SK-N-SH (cell line): ENCODE results near the gene DIPK2B. TPM values are rescaled to one million over a fixed set of nuclear protein-coding genes. Genes with fewer than 3 reads are reported as not detected.

Experiments
- CTCF ChIA-PET: fragments of 300-600, 350-600 bp; formaldehyde crosslinking; extraction: SDS; loops from one replicate; lab custom pipeline; 2021; lab: Yijun Ruan, JAX
- POLR2A ChIA-PET: fragments of 350-600 bp; sonication (Branson Sonifier 250); formaldehyde crosslinking; extraction: SDS; loops from one replicate; lab custom pipeline; 2020; ENCODE audit warnings: antibody characterized with exemption, inconsistent platforms; lab: Yijun Ruan, JAX
- DNase-seq: peaks from one replicate; pipeline ENCODE4 v3.0.0; 2012
- H2AFZ ChIP-seq: fragments of 200-600 bp; sonication (generic); 2 replicates; pipeline ENCODE4 v1.8.1; 2016; ENCODE audit warnings: antibody characterized with exemption, mild to moderate bottlenecking, low read depth
- H3F3A ChIP-seq: fragments of 200-600 bp; sonication (generic); replicated peaks from 2 replicates; pipeline ENCODE3; 2016; ENCODE audit warnings: antibody characterized with exemption, mild to moderate bottlenecking; ENCODE audit not compliant: insufficient read depth
- H3K27ac ChIP-seq, 2 experiments: fragments of 200-500 bp in 1 of 2; fragments of 200-600 bp in 1 of 2; sonication (Bioruptor generic) in 1 of 2; sonication (generic), shearing (Covaris generic) in 1 of 2; 2 replicates each; pipeline versions ENCODE4 v1.5.1 to v1.6.1; 2014 to 2016; ENCODE audit warnings: low read depth in 2 of 2, inconsistent platforms in 1 of 2, low read length in 1 of 2, mild to moderate bottlenecking in 1 of 2, mixed read lengths in 1 of 2
- H3K27me3 ChIP-seq: fragments of 200-600 bp; sonication (generic), shearing (Covaris generic); 2 replicates; pipeline ENCODE4 v1.6.1; 2016; ENCODE audit warnings: mixed run types; ENCODE audit not compliant: insufficient read depth
- H3K36me3 ChIP-seq, 2 experiments: fragments of 200-500 bp in 1 of 2; fragments of 200-600 bp in 1 of 2; sonication (Bioruptor generic) in 1 of 2; sonication (generic) in 1 of 2; replicated peaks in 1 of 2; 2 replicates each; pipeline versions ENCODE3 to v1.5.1; 2014 to 2016; ENCODE audit warnings: low read length in 1 of 2, mild to moderate bottlenecking in 1 of 2; ENCODE audit not compliant: insufficient read depth in 2 of 2, control insufficient read depth in 1 of 2
- H3K4me1 ChIP-seq, 2 experiments: fragments of 200-500 bp in 1 of 2; fragments of 200-600 bp in 1 of 2; sonication (Bioruptor generic) in 1 of 2; sonication (generic), shearing (Covaris generic) in 1 of 2; 2 replicates each; pipeline versions ENCODE4 v1.5.1 to v1.6.1; 2014 to 2016; ENCODE audit warnings: low read depth in 1 of 2, low read length in 1 of 2, mixed run types in 1 of 2; ENCODE audit not compliant: insufficient read depth in 2 of 2, control insufficient read depth in 1 of 2
- H3K4me2 ChIP-seq: fragments of 200-600 bp; sonication (generic), shearing (Covaris generic); 2 replicates; pipeline ENCODE4 v1.6.1; 2017; ENCODE audit warnings: mixed run types
- H3K4me3 ChIP-seq, 2 experiments: fragments of 200-500 bp in 1 of 2; fragments of 200-600 bp in 1 of 2; sonication (Bioruptor generic) in 1 of 2; sonication (generic), shearing (Covaris generic) in 1 of 2; 2 replicates each; pipeline versions ENCODE4 v1.5.1 to v1.8.1; 2014 to 2016; ENCODE audit warnings: low read depth in 2 of 2, inconsistent platforms in 1 of 2, low read length in 1 of 2, mild to moderate bottlenecking in 1 of 2, mixed read lengths in 1 of 2, moderate library complexity in 1 of 2
- H3K79me2 ChIP-seq: fragments of 200-600 bp; sonication (generic); 2 replicates; pipeline ENCODE4 v1.8.1; 2017; ENCODE audit warnings: mild to moderate bottlenecking; ENCODE audit not compliant: insufficient read depth
- H3K9ac ChIP-seq: fragments of 200-600 bp; sonication (generic); 2 replicates; pipeline ENCODE4 v1.6.1; 2017; ENCODE audit warnings: mixed run types
- H3K9me2 ChIP-seq: fragments of 200-600 bp; sonication (generic); 2 replicates; pipeline ENCODE4 v1.6.1; 2017; ENCODE audit warnings: mixed run types
- H3K9me3 ChIP-seq: fragments of 200-600 bp; sonication (generic); 2 replicates; pipeline ENCODE4 v1.6.1; 2017; ENCODE audit warnings: mixed run types, mild to moderate bottlenecking, moderate library complexity
- H4K20me1 ChIP-seq: fragments of 200-600 bp; sonication (generic); 2 replicates; pipeline ENCODE4 v1.6.1; 2017; ENCODE audit warnings: mild to moderate bottlenecking, mixed run types; ENCODE audit not compliant: insufficient read depth
- FOXM1 ChIP-seq: IDR thresholded peaks from 2 replicates; pipeline ENCODE4 v1.4.0; 2012; ENCODE audit warnings: low read depth, mild to moderate bottlenecking
- JUND ChIP-seq: IDR thresholded peaks from 2 replicates; pipeline ENCODE4 v1.4.0; 2012
- MXI1 ChIP-seq: IDR thresholded peaks from 2 replicates; pipeline ENCODE4 v1.6.1; 2012; ENCODE audit warnings: mild to moderate bottlenecking, low read depth, low read length, improper control_type of control experiment
- NFIC ChIP-seq: IDR thresholded peaks from 2 replicates; pipeline ENCODE4 v1.4.0; 2012; ENCODE audit warnings: borderline replicate concordance
- NRF1 ChIP-seq: IDR thresholded peaks from 2 replicates; pipeline ENCODE4 v1.6.1; 2012; ENCODE audit warnings: low read depth, mild to moderate bottlenecking, low read length
- POLR2AphosphoS5 ChIP-seq: IDR thresholded peaks from 2 replicates; pipeline ENCODE4 v1.6.1; 2012; ENCODE audit warnings: low read depth, low read length
- RXRA ChIP-seq: IDR thresholded peaks from 2 replicates; pipeline ENCODE4 v1.4.0; 2012; ENCODE audit warnings: low read depth, mild to moderate bottlenecking, borderline replicate concordance
- SMC3 ChIP-seq: IDR thresholded peaks from 2 replicates; pipeline ENCODE4 v1.6.1; 2012; ENCODE audit warnings: low read depth, low read length, improper control_type of control experiment
- TAF1 ChIP-seq: IDR thresholded peaks from 2 replicates; pipeline ENCODE4 v1.6.1; 2012; ENCODE audit warnings: low read depth, mild to moderate bottlenecking, low read length, moderate library complexity, borderline replicate concordance
- TCF12 ChIP-seq: IDR thresholded peaks from 2 replicates; pipeline ENCODE4 v1.4.0; 2012
- WGBS: methylation state at CpG from one replicate; pipeline ENCODE4 v1.1.6; 2017; ENCODE audit warnings: low lambda C conversion rate; 5-methylcytosine and 5-hydroxymethylcytosine counted together
- polyA plus RNA-seq, 3 experiments: library from polyadenylated mRNA; depleted of rRNA; stranded (reverse); fragments of >200 nt; gene quantifications; 2 replicates each; pipeline ENCODE4 v1.2.3, GENCODE V29; 2012
- TF ChIP-seq, protein P1 (sequence below): IDR thresholded peaks from 2 replicates; pipeline ENCODE4 v1.4.0; 2012; ENCODE audit warnings: low read depth
- TF ChIP-seq, protein P2 (sequence below): IDR thresholded peaks from 2 replicates; pipeline ENCODE4 v1.4.0; 2012; ENCODE audit warnings: low read depth, borderline replicate concordance
- TF ChIP-seq, protein P3 (sequence below): IDR thresholded peaks from 2 replicates; pipeline ENCODE4 v1.4.0; 2012; ENCODE audit warnings: low read depth, borderline replicate concordance

The DIPK2B gene
- polyA plus RNA-seq, 1 of the 3 experiments (the other 2 are of a cell fraction): 0.02 TPM

DNA sequence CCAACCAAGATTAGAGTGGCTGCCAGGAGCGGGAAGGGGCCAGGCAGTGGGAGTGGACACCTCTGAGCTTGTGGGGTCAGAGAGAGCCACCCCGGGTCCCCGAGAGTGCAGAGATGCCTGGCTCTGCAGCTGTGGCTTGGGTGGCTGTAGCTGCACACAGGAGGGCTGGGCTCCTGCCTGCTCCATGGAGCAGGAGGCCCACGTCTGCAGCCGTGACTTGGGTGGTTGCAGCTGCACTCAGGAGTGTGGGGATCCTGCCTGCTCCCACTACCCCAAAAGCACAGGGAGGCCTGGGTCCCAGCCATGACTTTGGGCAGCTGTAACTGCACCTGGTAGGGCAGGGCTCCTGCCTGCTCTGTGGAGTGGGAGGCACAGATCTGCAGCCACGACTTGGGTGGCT is 28.7 kb upstream of the DIPK2B start:
- TF ChIP-seq TAF1 (no peak), FOXM1 (no peak), NFIC (no peak), MXI1 (no peak)
- TF ChIP-seq, protein P1, sequence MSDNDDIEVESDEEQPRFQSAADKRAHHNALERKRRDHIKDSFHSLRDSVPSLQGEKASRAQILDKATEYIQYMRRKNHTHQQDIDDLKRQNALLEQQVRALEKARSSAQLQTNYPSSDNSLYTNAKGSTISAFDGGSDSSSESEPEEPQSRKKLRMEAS: no peak
- TF ChIP-seq, protein P2, sequence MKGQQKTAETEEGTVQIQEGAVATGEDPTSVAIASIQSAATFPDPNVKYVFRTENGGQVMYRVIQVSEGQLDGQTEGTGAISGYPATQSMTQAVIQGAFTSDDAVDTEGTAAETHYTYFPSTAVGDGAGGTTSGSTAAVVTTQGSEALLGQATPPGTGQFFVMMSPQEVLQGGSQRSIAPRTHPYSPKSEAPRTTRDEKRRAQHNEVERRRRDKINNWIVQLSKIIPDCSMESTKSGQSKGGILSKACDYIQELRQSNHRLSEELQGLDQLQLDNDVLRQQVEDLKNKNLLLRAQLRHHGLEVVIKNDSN: no peak
- Histone ChIP-seq H3K9ac (no peak overlapping the region), H3K27ac (no peak overlapping the region), H3K9me2 (no peaks in the 10 kb centered on the region), H4K20me1 (no peaks in the 10 kb centered on the region), H3K4me1 (no peaks in the 10 kb centered on the region), H3F3A (no peaks in the 10 kb centered on the region), H3K9me3 (no peaks in the 10 kb centered on the region), H3K4me3 (no peak overlapping the region), H2AFZ (no peak overlapping the region), H3K79me2 (no peaks in the 10 kb centered on the region), H3K36me3 (no peaks in the 10 kb centered on the region), H3K27me3 (no peaks in the 10 kb centered on the region; the same call in 1 of the 2 replicates), H3K4me2 (no peak overlapping the region)
- CTCF ChIA-PET: no interaction called here
- DNase-seq: no peak
- 17% methylated on average over 3 of the region's 6 CpGs for WGBS
- POLR2A ChIA-PET: no interaction called here

DNA sequence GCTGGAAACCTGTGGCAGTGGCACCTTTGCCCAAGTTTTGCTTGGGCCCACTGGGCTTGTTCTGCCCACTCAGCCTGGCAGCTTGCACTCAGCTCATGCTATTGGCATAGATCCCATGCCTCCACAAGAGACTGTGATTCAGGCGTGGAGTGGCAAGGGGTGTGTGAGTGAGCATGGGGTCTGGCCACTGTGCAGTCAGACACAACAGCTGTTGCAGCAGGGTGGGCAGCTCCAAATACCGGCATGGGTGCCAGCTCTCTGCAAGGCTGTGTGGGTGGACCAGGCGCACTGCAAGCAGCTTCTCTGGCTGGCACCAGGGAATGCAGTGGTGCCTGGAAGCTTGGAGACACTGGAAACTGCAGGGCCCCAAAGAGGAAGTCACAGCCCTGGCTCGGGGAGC is 27.4 kb upstream of the DIPK2B start:
- no peak for DNase-seq
- H3K79me2 ChIP-seq: no peaks in the 10 kb centered on the region
- H3K36me3 ChIP-seq: no peaks in the 10 kb centered on the region
- no peaks in the 10 kb centered on the region for H3F3A ChIP-seq
- no peak overlapping the region for H3K4me3 ChIP-seq
- ChIA-PET CTCF (no interaction called here), POLR2A (no interaction called here)
- 60% methylated on average over 1 of the region's 4 CpGs for WGBS
- TF ChIP-seq JUND (no peak), RXRA (no peak), SMC3 (no peak), NRF1 (no peak), TAF1 (no peak), POLR2AphosphoS5 (no peak), TCF12 (no peak)
- TF ChIP-seq, protein P3, sequence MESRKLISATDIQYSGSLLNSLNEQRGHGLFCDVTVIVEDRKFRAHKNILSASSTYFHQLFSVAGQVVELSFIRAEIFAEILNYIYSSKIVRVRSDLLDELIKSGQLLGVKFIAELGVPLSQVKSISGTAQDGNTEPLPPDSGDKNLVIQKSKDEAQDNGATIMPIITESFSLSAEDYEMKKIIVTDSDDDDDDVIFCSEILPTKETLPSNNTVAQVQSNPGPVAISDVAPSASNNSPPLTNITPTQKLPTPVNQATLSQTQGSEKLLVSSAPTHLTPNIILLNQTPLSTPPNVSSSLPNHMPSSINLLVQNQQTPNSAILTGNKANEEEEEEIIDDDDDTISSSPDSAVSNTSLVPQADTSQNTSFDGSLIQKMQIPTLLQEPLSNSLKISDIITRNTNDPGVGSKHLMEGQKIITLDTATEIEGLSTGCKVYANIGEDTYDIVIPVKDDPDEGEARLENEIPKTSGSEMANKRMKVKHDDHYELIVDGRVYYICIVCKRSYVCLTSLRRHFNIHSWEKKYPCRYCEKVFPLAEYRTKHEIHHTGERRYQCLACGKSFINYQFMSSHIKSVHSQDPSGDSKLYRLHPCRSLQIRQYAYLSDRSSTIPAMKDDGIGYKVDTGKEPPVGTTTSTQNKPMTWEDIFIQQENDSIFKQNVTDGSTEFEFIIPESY: no peak
- no peaks in the 10 kb centered on the region for H3K9me2 ChIP-seq
- no peaks in the 10 kb centered on the region for H3K9me3 ChIP-seq
- no peak overlapping the region for H3K9ac ChIP-seq
- no peaks in the 10 kb centered on the region for H3K4me1 ChIP-seq
- no peak overlapping the region for H3K27ac ChIP-seq
- no peak overlapping the region for H2AFZ ChIP-seq
- no peaks in the 10 kb centered on the region; the same call in 1 of the 2 replicates for H3K27me3 ChIP-seq
- H4K20me1 ChIP-seq: no peaks in the 10 kb centered on the region
- H3K4me2 ChIP-seq: no peak overlapping the region
